ENCODE measurements around the gene SMPD2. TPM values are rescaled to one million over a fixed set of nuclear protein-coding genes. Genes with fewer than 3 reads are reported as not detected.

Gene SMPD2
- total RNA-seq, 2 donors from 2014 or later: 5.5 TPM

DNA sequence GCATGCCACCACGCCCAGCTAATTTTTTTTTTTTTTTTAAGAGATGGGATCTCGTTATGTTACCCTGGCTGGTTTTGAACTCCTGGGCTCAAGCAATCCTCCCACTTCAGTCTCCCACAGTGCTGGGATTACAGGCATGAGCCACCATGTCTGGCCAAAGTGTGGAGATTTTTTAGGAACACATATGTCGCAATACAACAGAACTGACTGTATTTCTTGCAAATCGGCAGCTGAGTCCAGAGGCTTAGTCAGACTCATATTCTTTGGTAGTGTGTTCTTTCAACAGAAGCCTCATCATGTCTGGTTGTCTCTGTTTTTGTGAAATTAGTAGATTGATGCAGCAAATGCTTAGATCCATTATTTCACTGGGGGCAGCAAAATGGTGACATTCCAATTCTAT is 34.3 kb upstream of the SMPD2 start:
- DNase-seq (ENCODE audit: low spot score): no peak

GRCh38 chr6:109411034-109411433 is 29.5 kb upstream of the SMPD2 start:
- no peak for TF ChIP-seq CTCF (IDR thresholded peaks at IDR 0.05)
- Histone ChIP-seq H3K27me3 (no peaks in the 10 kb centered on the region), H3K36me3 (no peaks in the 10 kb centered on the region), H3K4me1 (no peaks in the 10 kb centered on the region), H3K4me3 (no peak overlapping the region), H3K27ac (no peak overlapping the region), H3K9me3 (no peaks in the 10 kb centered on the region)
- DNase-seq (ENCODE audit: low spot score): no peak

More for the DNA sequence above, 34.3 kb upstream of the SMPD2 start:
- no peak overlapping the region for H3K4me3 ChIP-seq
- TF ChIP-seq CTCF (IDR thresholded peaks at IDR 0.05): no peak
- no peaks in the 10 kb centered on the region for H3K4me1 ChIP-seq
- no peaks in the 10 kb centered on the region for H3K36me3 ChIP-seq
- H3K9me3 ChIP-seq: no peaks in the 10 kb centered on the region
- H3K27me3 ChIP-seq: no peaks in the 10 kb centered on the region
- H3K27ac ChIP-seq: no peak overlapping the region

GRCh38 chr6:109417646-109418045 is 22.9 kb upstream of the SMPD2 start:
- Histone ChIP-seq H3K27ac (no peak overlapping the region), H3K36me3 (no peaks in the 10 kb centered on the region), H3K4me3 (no peak overlapping the region), H3K4me1 (no peaks in the 10 kb centered on the region), H3K27me3 (no peaks in the 10 kb centered on the region), H3K9me3 (no peaks in the 10 kb centered on the region)
- no peak for DNase-seq (ENCODE audit: low spot score)
- TF ChIP-seq CTCF (IDR thresholded peaks at IDR 0.05): no peak

GRCh38 chr6:109420751-109421150 is 19.8 kb upstream of the SMPD2 start:
- H3K4me1 ChIP-seq: no peaks in the 10 kb centered on the region
- H3K4me3 ChIP-seq: no peak overlapping the region
- no peaks in the 10 kb centered on the region for H3K27me3 ChIP-seq
- TF ChIP-seq CTCF (IDR thresholded peaks at IDR 0.05): no peak
- no peak for DNase-seq (ENCODE audit: low spot score)
- H3K27ac ChIP-seq: no peak overlapping the region
- H3K9me3 ChIP-seq: no peaks in the 10 kb centered on the region
- no peaks in the 10 kb centered on the region for H3K36me3 ChIP-seq

- no peak for TF ChIP-seq CTCF (IDR thresholded peaks at IDR 0.05)
- H3K27ac ChIP-seq: no peak overlapping the region
- DNase-seq (ENCODE audit: low spot score): no peak
Measured at GRCh38 chr6:109421184-109421583, 19.3 kb upstream of the SMPD2 start.

DNA sequence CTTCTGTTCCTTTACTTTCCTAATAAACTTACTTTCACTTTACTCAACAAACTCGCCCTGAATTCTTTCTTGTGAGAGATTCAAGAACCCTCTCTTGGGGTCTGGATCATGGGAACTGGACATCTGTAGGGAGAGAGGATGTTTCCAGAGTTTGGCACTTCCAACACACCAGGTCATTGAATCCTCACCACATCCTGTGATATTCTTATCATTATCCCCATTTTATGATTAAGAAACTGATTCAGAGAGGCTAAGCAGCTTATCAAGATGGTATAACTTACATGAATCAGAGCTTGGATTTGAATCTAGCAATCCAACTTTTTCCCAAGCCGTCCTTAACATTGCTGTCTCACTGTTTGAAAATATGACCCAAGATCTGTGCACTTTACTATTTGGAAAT is 15.6 kb upstream of the SMPD2 start:
- H3K27me3 ChIP-seq: no peaks in the 10 kb centered on the region
- DNase-seq (ENCODE audit: low spot score): no peak

More at GRCh38 chr6:109421184-109421583, 19.3 kb upstream of the SMPD2 start:
- H3K4me3 ChIP-seq: no peak overlapping the region
- no peaks in the 10 kb centered on the region for H3K9me3 ChIP-seq
- no peaks in the 10 kb centered on the region for H3K4me1 ChIP-seq
- H3K27me3 ChIP-seq: no peaks in the 10 kb centered on the region
- H3K36me3 ChIP-seq: no peaks in the 10 kb centered on the region

More for the DNA sequence above, 15.6 kb upstream of the SMPD2 start:
- Histone ChIP-seq H3K4me1 (peaks cover 0 to 5% of the 10 kb centered on the region in 2 donors), H3K36me3 (no peaks in the 10 kb centered on the region), H3K27ac (no peak overlapping the region), H3K9me3 (no peaks in the 10 kb centered on the region), H3K4me3 (no peak overlapping the region)
- TF ChIP-seq CTCF (IDR thresholded peaks at IDR 0.05): no peak

Data from right atrium auricular region (tissue), 2 donors.